HG03378 (cell line): Measurements from ENCODE around the gene TLE6.
A peak's percentile ranks its signal among the peaks of the same experiment; 100 is the strongest.
"Not testable (repeated sequence)": the region's sequence is repeated elsewhere in the genome, so short reads cannot be mapped to it uniquely, and the experiment has no call there.

ENCODE experiments used
- ATAC-seq: cut with Tn5 transposase; IDR thresholded peaks from one replicate; pipeline ENCODE4 v1.9.1; 2021; ENCODE audit warnings: mild to moderate bottlenecking, moderate library complexity; ENCODE audit not compliant: unreplicated experiment

Gene TLE6

GRCh38 chr19:2977001-2977745 is at the start of gene TLE6:
TLE6 (plus strand) TSS chr19:2977564; CDS start chr19:2978234, 670 bp downstream.
- peak; percentile 72 for ATAC-seq

- ATAC-seq, result no peak
These were observed 43.9 kb upstream of the TLE6 start for GRCh38 chr19:2933490-2933910.

GRCh38 chr19:2935863-2936262 is 41.5 kb upstream of the TLE6 start:
- ATAC-seq, result not testable (repeated sequence)

GRCh38 chr19:2942928-2943640 is 34.3 kb upstream of the TLE6 start:
- ATAC-seq, result no peak

- ATAC-seq, result no peak
These were observed 33.0 kb upstream of the TLE6 start for GRCh38 chr19:2944403-2944774.

- peak; percentile 82 for ATAC-seq
These were observed 32.4 kb upstream of the TLE6 start, which contains the start of gene ZNF77 for GRCh38 chr19:2944775-2945574. ZNF77 (minus strand) TSS chr19:2944971; CDS start chr19:2944840, 131 bp downstream.

- ATAC-seq, result no peak
These were observed 31.7 kb upstream of the TLE6 start for GRCh38 chr19:2945575-2946184.

GRCh38 chr19:2949939-2950285 is 27.5 kb upstream of the TLE6 start:
- ATAC-seq, result no peak

- peak; percentile 85 for ATAC-seq
These were observed 26.9 kb upstream of the TLE6 start for GRCh38 chr19:2950286-2951124.

- no peak for ATAC-seq
These were observed 24.3 kb upstream of the TLE6 start for GRCh38 chr19:2952953-2953481.

- no peak for ATAC-seq
These were observed 20.2 kb upstream of the TLE6 start for GRCh38 chr19:2957160-2957559.

GRCh38 chr19:2960120-2960519 is 17.2 kb upstream of the TLE6 start:
- ATAC-seq, result no peak

GRCh38 chr19:2962018-2962670 is 15.2 kb upstream of the TLE6 start:
- no peak for ATAC-seq

GRCh38 chr19:2963122-2963521 is 14.2 kb upstream of the TLE6 start:
- ATAC-seq, result no peak

GRCh38 chr19:2963631-2964030 is 13.7 kb upstream of the TLE6 start:
- ATAC-seq, result not testable (repeated sequence)

- ATAC-seq, result no peak
These were observed 12.5 kb upstream of the TLE6 start for GRCh38 chr19:2964874-2965273.

GRCh38 chr19:2967972-2968371 is 9.4 kb upstream of the TLE6 start:
- ATAC-seq, result no peak

GRCh38 chr19:2969104-2969504 is 8.3 kb upstream of the TLE6 start:
- ATAC-seq, result no peak

GRCh38 chr19:2970201-2970835 is 7.0 kb upstream of the TLE6 start:
- ATAC-seq, result no peak
